Gastrocnemius medialis (tissue), 4 donors: ENCODE measurements around the gene BRD8.

Experiments
- POLR2A ChIP-seq, 2 donors: fragments of 450-650 bp; IDR thresholded peaks; one replicate each; pipeline ENCODE4 v1.6.1; 2017; ENCODE audit warnings: antibody characterized with exemption in 2 of 2, mild to moderate bottlenecking in 2 of 2, moderate library complexity in 2 of 2
- TF ChIP-seq, protein P1 (sequence below), 5 experiments: fragments of 450-650 bp in 3 of 5; fragments of 200-600 bp in 2 of 5; sonication (generic) in 2 of 5; IDR thresholded peaks in 4 of 5; conservative IDR thresholded peaks in 1 of 5; 1 replicate in 4 of 5; 2 replicates in 1 of 5; pipeline ENCODE4 v1.5.1; 2016 to 2019; ENCODE audit warnings: antibody characterized with exemption in 5 of 5, mild to moderate bottlenecking in 3 of 5, moderate library complexity in 3 of 5

- TF ChIP-seq POLR2A (IDR thresholded peaks at IDR 0.05) = no peak
- TF ChIP-seq, protein P1, sequence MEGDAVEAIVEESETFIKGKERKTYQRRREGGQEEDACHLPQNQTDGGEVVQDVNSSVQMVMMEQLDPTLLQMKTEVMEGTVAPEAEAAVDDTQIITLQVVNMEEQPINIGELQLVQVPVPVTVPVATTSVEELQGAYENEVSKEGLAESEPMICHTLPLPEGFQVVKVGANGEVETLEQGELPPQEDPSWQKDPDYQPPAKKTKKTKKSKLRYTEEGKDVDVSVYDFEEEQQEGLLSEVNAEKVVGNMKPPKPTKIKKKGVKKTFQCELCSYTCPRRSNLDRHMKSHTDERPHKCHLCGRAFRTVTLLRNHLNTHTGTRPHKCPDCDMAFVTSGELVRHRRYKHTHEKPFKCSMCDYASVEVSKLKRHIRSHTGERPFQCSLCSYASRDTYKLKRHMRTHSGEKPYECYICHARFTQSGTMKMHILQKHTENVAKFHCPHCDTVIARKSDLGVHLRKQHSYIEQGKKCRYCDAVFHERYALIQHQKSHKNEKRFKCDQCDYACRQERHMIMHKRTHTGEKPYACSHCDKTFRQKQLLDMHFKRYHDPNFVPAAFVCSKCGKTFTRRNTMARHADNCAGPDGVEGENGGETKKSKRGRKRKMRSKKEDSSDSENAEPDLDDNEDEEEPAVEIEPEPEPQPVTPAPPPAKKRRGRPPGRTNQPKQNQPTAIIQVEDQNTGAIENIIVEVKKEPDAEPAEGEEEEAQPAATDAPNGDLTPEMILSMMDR (IDR thresholded peaks at IDR 0.05 in 4 of 5, conservative IDR thresholded peaks at IDR 0.05 in 1 of 5) = no peak
Measured at GRCh38 chr5:138163721-138164120, 14.7 kb downstream of the BRD8 start.
